H9 (cell line): Measurements from ENCODE around the gene ABLIM1. TPM values are rescaled to one million over a fixed set of nuclear protein-coding genes. Genes with fewer than 3 reads are reported as not detected.

ENCODE experiments used
- DNase-seq: peaks from one replicate; pipeline ENCODE4 v3.0.0-alpha.2; 2017
- H2AFZ ChIP-seq: one replicate; pipeline ENCODE4 v1.6.1; 2013; ENCODE audit warnings: mild to moderate bottlenecking, low read length, control low read depth, moderate library complexity
- H2AK5ac ChIP-seq: 2 replicates; pipeline ENCODE4 v1.6.1; 2013; ENCODE audit warnings: low read length, control low read depth, mixed read lengths; ENCODE audit not compliant: insufficient read length
- H2BK120ac ChIP-seq: one replicate; pipeline ENCODE4 v1.6.1; 2013; ENCODE audit warnings: low read depth, mild to moderate bottlenecking, low read length, control low read depth, inconsistent platforms; ENCODE audit not compliant: poor library complexity, severe bottlenecking
- H2BK12ac ChIP-seq: 2 replicates; pipeline ENCODE4 v1.6.1; 2013; ENCODE audit warnings: low read length, control low read depth, mixed read lengths, low read depth; ENCODE audit not compliant: insufficient read length
- H2BK15ac ChIP-seq: 2 replicates; pipeline ENCODE4 v1.6.1; 2013; ENCODE audit warnings: low read depth, low read length, control low read depth
- H2BK20ac ChIP-seq: one replicate; pipeline ENCODE4 v1.6.1; 2013; ENCODE audit warnings: low read depth, mild to moderate bottlenecking, low read length, control low read depth, inconsistent platforms; ENCODE audit not compliant: poor library complexity, severe bottlenecking
- H2BK5ac ChIP-seq: 2 replicates; pipeline ENCODE4 v1.6.1; 2013; ENCODE audit warnings: low read length, control low read depth, mixed read lengths; ENCODE audit not compliant: insufficient read length
- H3K14ac ChIP-seq: 2 replicates; pipeline ENCODE4 v1.6.1; 2013; ENCODE audit warnings: low read length, control low read depth; ENCODE audit not compliant: insufficient read depth
- H3K18ac ChIP-seq: 2 replicates; pipeline ENCODE4 v1.6.1; 2013; ENCODE audit warnings: low read depth, mild to moderate bottlenecking, mixed read lengths, low read length, control low read depth; ENCODE audit not compliant: insufficient read length
- H3K23ac ChIP-seq: 2 replicates; pipeline ENCODE4 v1.6.1; 2013; ENCODE audit warnings: low read length, control low read depth, mixed read lengths, low read depth; ENCODE audit not compliant: insufficient read length
- H3K23me2 ChIP-seq: 2 replicates; pipeline ENCODE4 v1.6.1; 2013; ENCODE audit warnings: low read depth, mild to moderate bottlenecking, mixed read lengths, low read length, control low read depth; ENCODE audit not compliant: insufficient read length, poor library complexity, severe bottlenecking
- H3K27ac ChIP-seq: 2 replicates; pipeline ENCODE4 v1.5.1; 2013; ENCODE audit warnings: low read length, control low read depth, mixed read lengths, low read depth; ENCODE audit not compliant: insufficient read length
- H3K27me3 ChIP-seq: 2 replicates; pipeline ENCODE4 v1.6.1; 2013; ENCODE audit warnings: low read length, control low read depth, inconsistent platforms; ENCODE audit not compliant: insufficient read depth
- H3K4ac ChIP-seq: 2 replicates; pipeline ENCODE4 v1.6.1; 2013; ENCODE audit warnings: low read depth, mild to moderate bottlenecking, control low read depth, inconsistent platforms, low read length, moderate library complexity
- H3K4me1 ChIP-seq: 2 replicates; pipeline ENCODE4 v1.6.1; 2013; ENCODE audit warnings: low read length, control low read depth, inconsistent platforms; ENCODE audit not compliant: insufficient read depth
- H3K4me2 ChIP-seq: 2 replicates; pipeline ENCODE4 v1.6.1; 2013; ENCODE audit warnings: low read length, control low read depth, mixed read lengths; ENCODE audit not compliant: insufficient read length, insufficient read depth
- H3K56ac ChIP-seq: 2 replicates; pipeline ENCODE4 v1.6.1; 2013; ENCODE audit warnings: low read depth, mild to moderate bottlenecking, mixed read lengths, low read length, control low read depth; ENCODE audit not compliant: insufficient read length
- H3K79me1 ChIP-seq: 2 replicates; pipeline ENCODE4 v1.6.1; 2013; ENCODE audit warnings: low read depth, mild to moderate bottlenecking, moderate library complexity, low read length, control low read depth, inconsistent platforms; ENCODE audit not compliant: insufficient read depth, poor library complexity, severe bottlenecking
- H3K79me2 ChIP-seq: 2 replicates; pipeline ENCODE4 v1.6.1; 2013; ENCODE audit warnings: low read length, control low read depth, inconsistent platforms; ENCODE audit not compliant: insufficient read depth
- H3K9ac ChIP-seq: 2 replicates; pipeline ENCODE4 v1.6.1; 2013; ENCODE audit warnings: low read length, control low read depth, mixed read lengths; ENCODE audit not compliant: insufficient read length; ENCODE audit errors: extremely low read depth
- H3K9me3 ChIP-seq: one replicate; pipeline ENCODE4 v1.6.1; 2013; ENCODE audit warnings: low read depth, low read length, inconsistent platforms; ENCODE audit not compliant: control insufficient read depth
- H3T11ph ChIP-seq: one replicate; pipeline ENCODE4 v1.6.1; 2013; ENCODE audit warnings: mild to moderate bottlenecking, low read length, control low read depth, inconsistent platforms
- H4K20me1 ChIP-seq: one replicate; pipeline ENCODE4 v1.6.1; 2013; ENCODE audit not compliant: control insufficient read depth, insufficient read length, insufficient read depth
- H4K5ac ChIP-seq: 2 replicates; pipeline ENCODE4 v1.6.1; 2013; ENCODE audit warnings: low read depth, mild to moderate bottlenecking, mixed read lengths, low read length, control low read depth; ENCODE audit not compliant: insufficient read length
- H4K8ac ChIP-seq: replicated peaks from 2 replicates; pipeline ENCODE4 v1.6.1; 2013; ENCODE audit warnings: low read length, control low read depth, mixed read lengths, low read depth; ENCODE audit not compliant: insufficient read length
- H4K91ac ChIP-seq: 2 replicates; pipeline ENCODE4 v1.6.1; 2013; ENCODE audit warnings: low read depth, mild to moderate bottlenecking, moderate library complexity, mixed read lengths, low read length, control low read depth; ENCODE audit not compliant: insufficient read length
- H3K27ac Mint-ChIP-seq, 3 experiments: 2 replicates in 2 of 3; 3 replicates in 1 of 3; pipeline ENCODE4 v1.8.0; 2020 to 2021; ENCODE audit warnings: mixed read lengths in 3 of 3, mild to moderate bottlenecking in 1 of 3, moderate library complexity in 1 of 3
- H3K27me3 Mint-ChIP-seq: 2 replicates; pipeline ENCODE4 v1.8.0; 2021; ENCODE audit warnings: low read depth, mild to moderate bottlenecking, moderate library complexity, mixed read lengths
- H3K36me3 Mint-ChIP-seq, 3 experiments: 2 replicates in 2 of 3; 3 replicates in 1 of 3; pipeline ENCODE4 v1.8.0; 2020 to 2021; ENCODE audit warnings: low read depth in 3 of 3, mixed read lengths in 3 of 3; ENCODE audit not compliant: insufficient read depth in 1 of 3
- H3K4me1 Mint-ChIP-seq, 2 experiments: 2 replicates each; pipeline ENCODE4 v1.8.0; 2020; ENCODE audit warnings: mixed read lengths in 2 of 2
- H3K4me3 Mint-ChIP-seq, 2 experiments: 2 replicates in 1 of 2; 3 replicates in 1 of 2; pipeline ENCODE4 v1.8.0; 2020 to 2021; ENCODE audit warnings: mild to moderate bottlenecking in 2 of 2, mixed read lengths in 2 of 2, moderate library complexity in 1 of 2
- H3K9me3 Mint-ChIP-seq, 2 experiments: 2 replicates in 1 of 2; 3 replicates in 1 of 2; pipeline ENCODE4 v1.8.0; 2020; ENCODE audit warnings: mild to moderate bottlenecking in 2 of 2, mixed read lengths in 2 of 2, moderate library complexity in 1 of 2
- total RNA-seq: library from RNA; stranded (reverse); gene quantifications from 2 replicates; pipeline ENCODE4 v1.2.1, GENCODE V29; 2021
- TF ChIP-seq, protein P1 (sequence below): fragments of 200-600 bp; sonication (generic); conservative IDR thresholded peaks from 3 replicates; pipeline ENCODE4 v1.8.0; 2021; ENCODE audit warnings: antibody characterized with exemption, mild to moderate bottlenecking

The ABLIM1 gene
- total RNA-seq, 1 experiment from 2014 or later, result 32.1 TPM

DNA sequence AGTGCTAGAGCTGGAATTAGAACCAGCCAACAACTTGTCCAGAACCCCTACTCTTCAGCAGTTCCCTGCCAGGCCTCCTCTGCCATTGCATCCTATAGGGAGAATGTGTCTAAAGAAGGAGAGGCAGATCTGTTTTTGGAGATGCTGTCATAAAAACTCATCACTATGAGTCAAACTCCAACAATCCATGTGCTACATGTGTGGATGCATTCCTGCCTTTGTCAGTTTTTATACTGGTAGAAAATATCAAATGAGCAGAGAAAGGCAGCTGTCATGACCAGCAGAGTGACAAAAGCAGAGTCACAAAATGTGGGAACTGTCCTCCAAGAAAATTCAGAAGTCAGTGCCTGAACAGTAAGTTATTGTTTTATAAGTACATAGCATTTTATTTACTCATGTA, 93.0 kb downstream of the ABLIM1 start:
- Histone ChIP-seq H4K91ac (no peak overlapping the region), H3K14ac (no peak overlapping the region), H3K9me3 (no peaks in the 10 kb centered on the region), H3K4me2 (no peak overlapping the region), H3K4me1 (no peaks in the 10 kb centered on the region), H2BK20ac (no peak overlapping the region), H3K56ac (no peak overlapping the region), H4K5ac (no peak overlapping the region), H3K23ac (no peak overlapping the region), H3T11ph (no peak overlapping the region), H2BK5ac (no peak overlapping the region), H2AFZ (no peak overlapping the region), H3K23me2 (no peaks in the 10 kb centered on the region), H3K27me3 (no peaks in the 10 kb centered on the region), H3K27ac (no peak overlapping the region), H3K18ac (no peak overlapping the region), H3K9ac (no peak overlapping the region), H2AK5ac (no peak overlapping the region), H2BK120ac (no peak overlapping the region), H4K20me1 (no peaks in the 10 kb centered on the region), H3K79me2 (no peaks in the 10 kb centered on the region), H4K8ac (no peak overlapping the region), H3K79me1 (no peaks in the 10 kb centered on the region), H3K4ac (no peak overlapping the region), H2BK15ac (no peak overlapping the region), H2BK12ac (no peak overlapping the region)
- Mint-ChIP-seq H3K4me1 (no peaks in the 10 kb centered on the region), H3K4me3 (no peak overlapping the region), H3K27ac (no peak overlapping the region), H3K36me3 (no peaks in the 10 kb centered on the region), H3K9me3 (no peaks in the 10 kb centered on the region), H3K27me3 (no peaks in the 10 kb centered on the region)
- DNase-seq, result no peak
- TF ChIP-seq, protein P1, sequence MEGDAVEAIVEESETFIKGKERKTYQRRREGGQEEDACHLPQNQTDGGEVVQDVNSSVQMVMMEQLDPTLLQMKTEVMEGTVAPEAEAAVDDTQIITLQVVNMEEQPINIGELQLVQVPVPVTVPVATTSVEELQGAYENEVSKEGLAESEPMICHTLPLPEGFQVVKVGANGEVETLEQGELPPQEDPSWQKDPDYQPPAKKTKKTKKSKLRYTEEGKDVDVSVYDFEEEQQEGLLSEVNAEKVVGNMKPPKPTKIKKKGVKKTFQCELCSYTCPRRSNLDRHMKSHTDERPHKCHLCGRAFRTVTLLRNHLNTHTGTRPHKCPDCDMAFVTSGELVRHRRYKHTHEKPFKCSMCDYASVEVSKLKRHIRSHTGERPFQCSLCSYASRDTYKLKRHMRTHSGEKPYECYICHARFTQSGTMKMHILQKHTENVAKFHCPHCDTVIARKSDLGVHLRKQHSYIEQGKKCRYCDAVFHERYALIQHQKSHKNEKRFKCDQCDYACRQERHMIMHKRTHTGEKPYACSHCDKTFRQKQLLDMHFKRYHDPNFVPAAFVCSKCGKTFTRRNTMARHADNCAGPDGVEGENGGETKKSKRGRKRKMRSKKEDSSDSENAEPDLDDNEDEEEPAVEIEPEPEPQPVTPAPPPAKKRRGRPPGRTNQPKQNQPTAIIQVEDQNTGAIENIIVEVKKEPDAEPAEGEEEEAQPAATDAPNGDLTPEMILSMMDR, result no peak
